Pancreas (tissue), 10 donors: ENCODE results near the gene BSND. TPM values are rescaled to one million over a fixed set of nuclear protein-coding genes. Genes with fewer than 3 reads are reported as not detected.

Experiments
- ATAC-seq, 4 donors: fragments of 200-7000 bp; cut with Tn5 transposase; one replicate each; pipeline versions ENCODE4 v1.8.0 to v1.9.1; 2020; ENCODE audit warnings: mild to moderate bottlenecking in 4 of 4, moderate library complexity in 4 of 4
- DNase-seq, 6 donors: peaks; one replicate each; pipeline ENCODE4 v3.0.0-alpha.2; 2020
- FAIRE-seq: peaks from 2 replicates; lab custom pipeline; 2012; peaks lifted over from hg19 to GRCh38; lab: Jason Lieb, UNC
- H3K27ac ChIP-seq, 4 donors: fragments of 200-600 bp; sonication (generic); 1 replicate in 3 of 4; 2 replicates in 1 of 4; pipeline versions ENCODE4 v1.5.0 to v1.8.0; 2020
- H3K27me3 ChIP-seq, 4 donors: fragments of 200-600 bp; one replicate each; pipeline ENCODE4 v1.8.0; 2021
- H3K36me3 ChIP-seq, 3 donors: fragments of 200-600 bp; sonication (generic) in 1 of 3; one replicate each; pipeline versions ENCODE4 v1.5.0 to v1.8.0; 2020 to 2021
- H3K4me1 ChIP-seq, 3 donors: fragments of 200-600 bp; one replicate each; pipeline ENCODE4 v1.8.0; 2021
- H3K4me3 ChIP-seq, 4 donors: fragments of 200-600 bp; sonication (generic) in 2 of 4; one replicate each; pipeline versions ENCODE4 v1.5.0 to v1.8.0; 2020 to 2021
- H3K9me3 ChIP-seq, 4 donors: fragments of 200-600 bp; one replicate each; pipeline ENCODE4 v1.8.0; 2021
- WGBS, 2 donors: extraction: QIAGEN DNeasy Blood & Tissue Kit; methylation state at CpG; one replicate each; pipeline ENCODE4 v1.1.7; 2013; 5-methylcytosine and 5-hydroxymethylcytosine counted together
- intact Hi-C, 3 donors: fragments of 100-400 bp; cut with DNase I; formaldehyde crosslinking; loops; one replicate each; pipeline versions ENCODE4 v1.11.1 to v1.14.2; 2022
- polyA plus RNA-seq, 2 donors: library from polyadenylated mRNA; stranded (reverse); fragments of 200-250 nt; gene quantifications; one replicate each; pipeline ENCODE4 v1.2.3, GENCODE V29; 2013
- total RNA-seq, 6 donors: library from RNA; stranded (reverse); fragmentation: NEBNext Ultra II Directional in 4 of 6; extraction: Animal tissue kit (Norgen Biotek cat#: 25700) in 4 of 6; gene quantifications; one replicate each; pipeline versions ENCODE4 v1.2.1 to v1.2.4, GENCODE V29; 2021 to 2023
- TF ChIP-seq, protein P1 (sequence below), 4 donors: fragments of 200-600 bp; sonication (generic) in 3 of 4; IDR thresholded peaks; one replicate each; pipeline versions ENCODE4 v1.5.0 to v1.8.0; 2021; ENCODE audit warnings: antibody characterized with exemption in 4 of 4
- donor health status: healthy with polysubstance abuse.
- donor health status: DM: no; HTN: no; CAD: no; lungs with moderate emphysema.
- donor health status: DM: no; HTN: no; CAD: no.
- donor health status: control.
- donor health status: control.
- donor health status: Bipolar disorder and iron deficiency.
- donor health status: DM: yes; HTN: yes; CAD: no.
- donor health status: DM: no; HTN: no; CAD: no.
- donor health status: DM: no; HTN: no; CAD: no.
- donor health status: DM: yes; HTN: yes; CAD: no.

BSND gene
- total and polyA plus RNA-seq, 8 donors = 0.02 to 0.04 TPM; not detected in 6

DNA sequence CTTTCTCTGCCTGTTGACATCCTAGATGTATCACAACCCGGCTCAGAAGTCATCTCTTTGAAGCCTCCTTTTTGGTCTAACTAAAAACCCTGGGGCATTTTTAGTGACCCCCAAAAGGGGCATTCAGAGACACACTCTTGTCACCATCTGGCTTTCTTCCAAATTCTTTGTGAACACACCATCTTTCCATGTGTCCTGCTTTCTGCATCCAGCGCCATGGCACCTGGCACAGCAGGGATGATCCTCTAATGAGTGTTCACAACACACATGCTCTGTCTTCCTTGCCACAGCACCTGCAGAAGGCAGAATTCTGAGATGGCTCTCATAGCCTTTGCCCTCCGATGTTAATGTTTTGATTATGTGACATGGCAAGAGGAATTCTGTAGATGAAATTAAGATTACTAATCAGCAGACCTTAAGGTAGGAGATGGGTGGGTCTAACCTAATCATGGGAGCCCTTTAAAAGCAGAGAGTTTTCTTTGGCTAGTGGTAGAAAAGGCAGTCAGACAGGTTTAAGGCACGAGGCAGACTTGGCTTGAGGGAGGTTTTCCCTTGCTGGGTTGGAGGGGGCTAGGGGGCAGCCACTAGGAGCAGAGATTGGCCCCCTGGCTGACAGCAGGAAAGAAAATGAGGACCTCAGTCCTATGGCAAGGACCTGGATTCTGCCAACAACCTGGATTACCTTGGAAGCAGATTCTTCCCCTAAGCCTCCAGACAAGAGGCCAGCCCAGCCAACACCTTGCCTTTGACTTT lies 23.2 kb upstream of the BSND start:
- no peak for ATAC-seq
- Histone ChIP-seq H3K36me3 (no peaks in the 10 kb centered on the region), H3K27ac (no peak overlapping the region), H3K4me3 (no peak overlapping the region), H3K4me1 (no peaks in the 10 kb centered on the region), H3K27me3 (no peaks in the 10 kb centered on the region), H3K9me3 (no peaks in the 10 kb centered on the region)
- FAIRE-seq = no peak
- intact Hi-C loops = no loop called here
- TF ChIP-seq, protein P1, sequence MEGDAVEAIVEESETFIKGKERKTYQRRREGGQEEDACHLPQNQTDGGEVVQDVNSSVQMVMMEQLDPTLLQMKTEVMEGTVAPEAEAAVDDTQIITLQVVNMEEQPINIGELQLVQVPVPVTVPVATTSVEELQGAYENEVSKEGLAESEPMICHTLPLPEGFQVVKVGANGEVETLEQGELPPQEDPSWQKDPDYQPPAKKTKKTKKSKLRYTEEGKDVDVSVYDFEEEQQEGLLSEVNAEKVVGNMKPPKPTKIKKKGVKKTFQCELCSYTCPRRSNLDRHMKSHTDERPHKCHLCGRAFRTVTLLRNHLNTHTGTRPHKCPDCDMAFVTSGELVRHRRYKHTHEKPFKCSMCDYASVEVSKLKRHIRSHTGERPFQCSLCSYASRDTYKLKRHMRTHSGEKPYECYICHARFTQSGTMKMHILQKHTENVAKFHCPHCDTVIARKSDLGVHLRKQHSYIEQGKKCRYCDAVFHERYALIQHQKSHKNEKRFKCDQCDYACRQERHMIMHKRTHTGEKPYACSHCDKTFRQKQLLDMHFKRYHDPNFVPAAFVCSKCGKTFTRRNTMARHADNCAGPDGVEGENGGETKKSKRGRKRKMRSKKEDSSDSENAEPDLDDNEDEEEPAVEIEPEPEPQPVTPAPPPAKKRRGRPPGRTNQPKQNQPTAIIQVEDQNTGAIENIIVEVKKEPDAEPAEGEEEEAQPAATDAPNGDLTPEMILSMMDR (IDR thresholded peaks at IDR 0.05) = no peak
- 52 to 62% methylated on average over 4 of the region's 4 CpGs for WGBS, 2 donors
- no peak for DNase-seq

DNA sequence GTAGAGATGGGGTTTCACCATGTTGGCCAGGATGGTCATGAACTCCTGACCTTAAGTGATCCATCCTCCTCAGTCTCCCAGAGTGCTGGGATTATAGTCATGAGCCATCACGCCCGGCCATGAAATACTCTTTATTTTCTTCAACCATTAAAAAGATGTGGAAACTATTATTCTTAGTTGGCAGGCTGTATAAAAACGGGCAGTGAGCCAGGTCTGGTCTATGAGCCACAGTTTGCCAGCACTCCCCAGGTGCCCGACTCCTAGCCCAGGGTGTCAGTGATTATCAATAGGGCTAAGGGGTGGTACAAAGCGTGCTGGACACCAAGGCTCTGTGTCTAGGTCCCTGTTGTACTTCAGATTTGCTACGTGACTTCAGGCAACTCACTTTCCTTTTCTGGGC lies 22.0 kb upstream of the BSND start:
- WGBS, 2 donors = 52 to 54% methylated on average over 6 of the region's 6 CpGs
- ATAC-seq (no peak), FAIRE-seq (no peak), DNase-seq (peak in 1 of 6 donors; percentile 13)
- no peaks in the 10 kb centered on the region for H3K36me3 ChIP-seq
- H3K4me3 ChIP-seq = no peak overlapping the region
- intact Hi-C loops = no loop called here
- TF ChIP-seq, protein P1 (IDR thresholded peaks at IDR 0.05) = no peak
- H3K4me1 ChIP-seq = no peaks in the 10 kb centered on the region
- H3K9me3 ChIP-seq = no peaks in the 10 kb centered on the region
- H3K27ac ChIP-seq = no peak overlapping the region
- H3K27me3 ChIP-seq = no peaks in the 10 kb centered on the region

DNA sequence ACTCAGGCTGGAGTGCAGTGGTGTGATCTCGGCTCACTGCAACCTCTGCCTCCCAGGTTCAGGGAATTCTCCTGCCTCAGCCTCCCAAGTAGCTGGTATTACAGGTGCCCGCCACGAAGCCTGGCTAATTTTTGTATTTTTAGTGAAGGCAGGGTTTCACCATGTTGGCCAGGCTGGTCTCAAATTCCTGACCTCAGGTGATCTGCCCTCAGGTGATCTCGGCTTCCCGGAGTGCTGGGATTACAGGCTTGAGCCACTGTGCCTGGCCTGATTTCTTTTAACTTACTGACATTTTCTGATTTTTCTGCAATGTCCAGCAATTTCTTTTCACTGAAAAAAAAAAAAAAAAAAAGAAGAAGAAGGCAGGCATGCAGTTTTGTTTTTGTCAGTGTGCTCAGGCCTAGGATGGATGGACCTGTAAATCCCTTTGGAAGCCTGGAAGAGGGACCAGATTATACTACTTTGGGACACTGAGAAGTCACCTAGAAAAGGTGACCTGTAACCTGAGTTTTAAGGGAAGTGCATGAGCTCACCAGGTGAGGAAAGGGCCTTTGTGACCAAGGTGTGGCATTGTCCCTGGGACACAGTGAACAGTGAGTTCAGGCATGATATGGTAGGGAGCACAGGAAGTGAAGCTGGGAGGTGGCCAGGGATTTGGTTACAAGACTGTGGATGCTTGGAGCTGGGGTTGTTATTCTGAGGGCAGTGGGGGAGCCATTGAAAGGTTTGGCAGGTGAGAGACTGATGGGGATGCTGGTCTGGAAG lies 21.0 kb upstream of the BSND start:
- Histone ChIP-seq H3K36me3 (no peaks in the 10 kb centered on the region), H3K4me1 (no peaks in the 10 kb centered on the region), H3K4me3 (no peak overlapping the region), H3K27me3 (no peaks in the 10 kb centered on the region), H3K9me3 (no peaks in the 10 kb centered on the region), H3K27ac (no peak overlapping the region)
- TF ChIP-seq, protein P1 (IDR thresholded peaks at IDR 0.05) = no peak
- DNase-seq = no peak
- no peak for ATAC-seq
- intact Hi-C loops = no loop called here
- FAIRE-seq = no peak
- 83 to 87% methylated on average over 5 of the region's 5 CpGs for WGBS, 2 donors

DNA sequence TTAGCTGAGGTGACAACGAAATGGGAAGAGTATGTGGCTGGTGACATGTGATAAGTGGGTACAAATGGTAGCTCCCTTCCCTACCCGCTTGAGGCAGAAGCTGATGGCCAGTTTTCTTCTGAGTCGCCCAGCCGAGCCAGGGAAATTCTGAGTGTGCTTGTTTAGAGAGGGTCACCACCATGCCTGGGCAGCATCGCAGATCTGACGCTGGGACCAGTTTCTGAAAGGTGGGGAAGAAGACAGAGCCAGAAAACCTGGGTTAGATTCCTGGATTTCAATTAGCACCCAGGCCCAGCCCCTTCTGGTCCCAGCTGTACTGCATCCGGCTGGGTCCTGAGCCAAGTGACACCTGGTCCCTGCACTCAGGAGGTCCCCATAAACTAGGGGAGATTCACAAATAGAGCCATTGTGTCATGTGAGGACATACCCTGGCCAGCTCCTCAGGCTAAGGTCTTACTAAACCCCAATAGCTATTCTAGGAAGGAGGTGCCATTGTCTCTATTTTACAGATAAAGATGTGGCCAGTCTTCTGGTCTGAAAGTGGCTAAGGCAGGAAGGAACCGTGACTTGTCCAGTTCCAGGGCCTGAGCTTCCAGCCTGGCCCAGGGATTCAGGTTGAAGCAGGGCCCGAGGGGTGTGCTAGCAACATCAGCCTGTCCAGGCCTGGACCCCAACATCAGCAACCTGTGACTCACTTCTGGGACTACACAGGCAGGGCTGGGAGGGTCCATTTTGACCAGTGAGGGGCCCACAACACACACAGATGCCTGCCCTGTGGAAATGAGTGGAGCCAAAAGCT lies 20.0 kb upstream of the BSND start:
- intact Hi-C loops = no loop called here
- TF ChIP-seq, protein P1 (IDR thresholded peaks at IDR 0.05) = no peak
- Histone ChIP-seq H3K36me3 (no peaks in the 10 kb centered on the region), H3K4me1 (no peaks in the 10 kb centered on the region), H3K9me3 (no peaks in the 10 kb centered on the region), H3K27me3 (no peaks in the 10 kb centered on the region), H3K4me3 (no peak overlapping the region), H3K27ac (no peak overlapping the region)
- ATAC-seq (no peak), FAIRE-seq (no peak), DNase-seq (peak in 1 of 6 donors; percentile 23)
- 90% methylated on average over 9 of the region's 9 CpGs for WGBS, 2 donors
